Lower leg skin (tissue), 4 donors: Measurements from ENCODE around the gene PYCR2. TPM values are rescaled to one million over a fixed set of nuclear protein-coding genes. Genes with fewer than 3 reads are reported as not detected.

ENCODE experiments used
- DNase-seq, 2 donors: peaks; one replicate each; pipeline ENCODE4 v3.0.0-alpha.2; 2019; ENCODE audit warnings: low spot score in 2 of 2
- H3K4me3 ChIP-seq: fragments of 200-600 bp; sonication (generic); 2 replicates; pipeline ENCODE4 v1.5.1; 2017; ENCODE audit warnings: mild to moderate bottlenecking, low read depth; ENCODE audit not compliant: poor library complexity, severe bottlenecking
- POLR2A ChIP-seq, 2 donors: fragments of 450-650 bp; IDR thresholded peaks; one replicate each; pipeline ENCODE4 v1.6.1; 2016 to 2017; ENCODE audit warnings: antibody characterized with exemption in 2 of 2, mild to moderate bottlenecking in 1 of 2, moderate library complexity in 1 of 2
- WGBS, 2 donors: methylation state at CpG; one replicate each; pipeline ENCODE4 v1.1.5; 2018; 5-methylcytosine and 5-hydroxymethylcytosine counted together
- intact Hi-C: fragments of 100-400 bp; cut with DNase I; formaldehyde crosslinking; loops from one replicate; pipeline ENCODE4 v1.15.0; 2023; ENCODE audit warnings: low total_unique reads
- total RNA-seq, 4 donors: library from RNA; depleted of rRNA; stranded (reverse); fragments of >200 nt; gene quantifications; one replicate each; pipeline ENCODE4 v1.1.0, GENCODE V29; 2016
- TF ChIP-seq, protein P1 (sequence below), 3 donors: fragments of 450-650 bp; IDR thresholded peaks; one replicate each; pipeline ENCODE4 v1.5.1; 2016; ENCODE audit warnings: antibody characterized with exemption in 3 of 3, mild to moderate bottlenecking in 3 of 3, moderate library complexity in 2 of 3

PYCR2 gene
- total RNA-seq, 4 donors from 2014 or later, result 35.4 to 43.1 (median 37.9) TPM

DNA sequence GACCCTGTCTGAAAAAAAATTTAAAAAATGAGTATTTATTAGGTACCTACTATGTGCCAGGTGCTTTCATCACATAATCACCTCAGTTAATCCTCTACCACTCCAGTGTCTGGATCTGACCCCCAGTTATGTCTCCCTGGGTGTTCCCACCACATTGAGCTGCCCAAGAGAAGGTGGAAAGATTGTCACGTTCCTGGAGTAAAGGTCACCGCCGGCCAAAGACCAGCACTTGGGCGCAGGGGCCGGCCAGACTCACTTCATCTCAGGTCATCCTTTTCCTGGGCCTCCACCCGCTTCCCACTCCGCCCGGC lies 714 bp downstream of the PYCR2 start:
- TF ChIP-seq, protein P1, sequence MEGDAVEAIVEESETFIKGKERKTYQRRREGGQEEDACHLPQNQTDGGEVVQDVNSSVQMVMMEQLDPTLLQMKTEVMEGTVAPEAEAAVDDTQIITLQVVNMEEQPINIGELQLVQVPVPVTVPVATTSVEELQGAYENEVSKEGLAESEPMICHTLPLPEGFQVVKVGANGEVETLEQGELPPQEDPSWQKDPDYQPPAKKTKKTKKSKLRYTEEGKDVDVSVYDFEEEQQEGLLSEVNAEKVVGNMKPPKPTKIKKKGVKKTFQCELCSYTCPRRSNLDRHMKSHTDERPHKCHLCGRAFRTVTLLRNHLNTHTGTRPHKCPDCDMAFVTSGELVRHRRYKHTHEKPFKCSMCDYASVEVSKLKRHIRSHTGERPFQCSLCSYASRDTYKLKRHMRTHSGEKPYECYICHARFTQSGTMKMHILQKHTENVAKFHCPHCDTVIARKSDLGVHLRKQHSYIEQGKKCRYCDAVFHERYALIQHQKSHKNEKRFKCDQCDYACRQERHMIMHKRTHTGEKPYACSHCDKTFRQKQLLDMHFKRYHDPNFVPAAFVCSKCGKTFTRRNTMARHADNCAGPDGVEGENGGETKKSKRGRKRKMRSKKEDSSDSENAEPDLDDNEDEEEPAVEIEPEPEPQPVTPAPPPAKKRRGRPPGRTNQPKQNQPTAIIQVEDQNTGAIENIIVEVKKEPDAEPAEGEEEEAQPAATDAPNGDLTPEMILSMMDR (IDR thresholded peaks at IDR 0.05), result no peak
- no peak for TF ChIP-seq POLR2A (IDR thresholded peaks at IDR 0.05)
- intact Hi-C loops, result no loop called here
- DNase-seq, result no peak
- WGBS, 2 donors, result 2 to 4% methylated on average over 8 of the region's 8 CpGs
- H3K4me3 ChIP-seq, result peak overlapping the region; percentile 99

DNA sequence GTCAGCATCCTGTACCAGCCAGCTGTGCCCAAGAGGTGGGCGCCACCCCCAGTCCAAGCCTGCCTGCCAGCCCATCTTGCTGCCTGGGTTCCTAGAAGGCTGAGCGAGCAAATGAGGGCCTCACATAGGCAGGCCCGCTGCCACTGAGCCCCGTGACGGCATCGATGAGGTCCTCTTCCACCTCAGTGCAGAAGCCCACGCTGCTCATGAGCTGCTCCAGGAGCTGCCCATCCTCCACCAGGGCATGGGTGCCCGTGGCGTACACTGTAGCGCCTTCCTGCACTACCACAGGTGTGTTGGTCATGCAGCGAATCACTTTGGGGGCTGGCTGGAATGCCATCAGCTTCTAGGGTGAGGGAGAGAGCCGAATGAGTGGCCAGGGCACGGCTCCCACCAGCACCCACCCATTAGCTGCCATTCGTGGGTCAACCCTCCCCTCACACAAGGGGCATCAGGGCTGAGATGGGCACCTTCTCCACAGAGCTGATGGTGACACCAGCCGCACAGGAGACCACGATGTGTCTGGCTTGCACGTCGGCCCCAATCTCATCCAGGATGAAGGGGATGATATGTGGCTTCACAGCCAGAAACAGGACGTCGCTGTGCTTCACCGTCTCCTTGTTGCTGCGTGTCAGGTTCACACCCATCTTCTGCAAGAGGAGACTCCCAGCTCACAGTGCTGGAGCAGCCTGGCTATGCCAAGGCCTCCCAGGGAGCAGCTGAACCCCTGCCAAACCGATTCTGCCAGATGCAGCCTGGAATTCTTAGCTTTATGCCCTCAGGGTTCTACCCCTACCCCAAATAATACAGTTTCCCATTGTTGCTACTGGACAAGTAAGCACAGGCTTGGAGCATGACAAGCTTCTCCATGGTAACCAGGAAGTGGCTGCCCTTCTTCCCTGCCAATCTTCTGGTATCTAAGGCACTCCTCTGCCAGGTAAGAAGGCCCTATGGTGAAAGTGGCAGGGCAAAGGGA lies 2.0 kb downstream of the PYCR2 start:
- peak; percentile 44 to 88 for DNase-seq
- intact Hi-C loops, result no loop called here
- WGBS, 2 donors, result 60 to 63% methylated on average over 16 to 18 of the region's 23 CpGs
- H3K4me3 ChIP-seq, result no peak overlapping the region
- TF ChIP-seq, protein P1 (IDR thresholded peaks at IDR 0.05), result no peak
- TF ChIP-seq POLR2A (IDR thresholded peaks at IDR 0.05), result no peak

DNA sequence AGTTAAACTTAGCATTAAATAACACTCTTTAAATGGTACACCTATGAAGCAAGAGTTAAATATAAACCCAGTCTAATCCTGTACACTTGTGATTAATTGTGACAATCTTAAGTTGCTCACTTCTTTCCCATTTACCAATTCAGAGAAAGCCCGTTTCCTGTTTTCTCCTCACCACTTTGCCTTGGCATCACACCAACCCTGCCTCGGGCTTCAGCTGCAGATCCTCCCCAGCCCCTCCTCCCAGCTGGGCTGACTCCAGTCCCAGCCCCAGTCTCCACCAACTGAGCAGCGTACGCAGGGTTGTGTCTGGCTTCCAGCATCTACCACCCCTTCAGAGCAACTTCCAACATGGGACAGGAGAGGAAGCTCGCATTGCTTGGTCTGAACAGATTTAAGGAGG lies 4.1 kb downstream of the PYCR2 start:
- peak; percentile 62 to 92 for DNase-seq
- H3K4me3 ChIP-seq, result no peak overlapping the region
- WGBS, 2 donors, result 16 to 18% methylated on average over 5 of the region's 5 CpGs
- intact Hi-C loops, result no loop called here
- TF ChIP-seq, protein P1 (IDR thresholded peaks at IDR 0.05), result no peak
- TF ChIP-seq POLR2A (IDR thresholded peaks at IDR 0.05), result no peak

DNA sequence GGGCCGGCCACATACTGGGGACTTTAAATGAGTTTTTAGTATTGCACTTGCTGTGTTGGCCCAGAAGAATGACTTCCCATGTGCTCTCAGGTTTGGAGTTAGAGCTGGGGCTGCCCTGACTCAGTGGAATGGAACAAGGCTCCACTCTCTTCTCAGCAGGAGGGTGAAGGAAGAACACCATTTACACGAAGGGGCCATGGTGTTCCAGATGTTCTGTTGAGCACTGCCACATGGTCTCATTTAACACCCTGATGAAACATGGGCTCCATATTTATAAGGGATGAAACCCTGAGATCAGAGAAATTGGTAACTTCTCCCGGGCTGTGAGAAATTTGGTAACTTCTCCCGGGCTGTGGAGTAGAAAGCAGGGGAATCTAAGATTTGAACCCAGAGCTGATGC lies 5.8 kb downstream of the PYCR2 start:
- H3K4me3 ChIP-seq, result no peak overlapping the region
- 93 to 95% methylated on average over 4 of the region's 4 CpGs for WGBS, 2 donors
- TF ChIP-seq POLR2A (IDR thresholded peaks at IDR 0.05), result no peak
- TF ChIP-seq, protein P1 (IDR thresholded peaks at IDR 0.05), result no peak
- DNase-seq, result no peak
- intact Hi-C loops, result no loop called here

DNA sequence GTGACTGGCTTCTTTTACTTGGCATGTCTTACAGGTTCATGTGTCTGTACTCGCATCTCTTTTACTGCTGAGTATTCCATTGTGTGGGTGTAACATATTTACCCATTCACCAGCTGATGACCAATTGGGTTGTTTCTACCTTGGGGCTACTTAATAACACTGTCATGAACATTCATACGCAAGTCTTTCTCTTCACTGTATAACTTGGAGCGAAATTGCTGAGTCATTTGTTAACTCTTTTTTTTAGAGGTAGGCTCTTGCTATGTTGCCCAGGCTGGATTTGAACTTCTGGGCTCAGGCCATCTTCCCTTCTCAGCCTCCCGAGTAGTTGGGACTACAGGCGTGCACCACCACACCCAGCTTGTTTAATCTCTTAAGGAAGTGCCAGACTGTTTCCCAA lies 6.5 kb downstream of the PYCR2 start:
- 63 to 64% methylated on average over 5 of the region's 5 CpGs for WGBS, 2 donors
- no peak for DNase-seq
- intact Hi-C loops, result no loop called here
- TF ChIP-seq, protein P1 (IDR thresholded peaks at IDR 0.05), result no peak
- TF ChIP-seq POLR2A (IDR thresholded peaks at IDR 0.05), result no peak
- no peak overlapping the region for H3K4me3 ChIP-seq
